OCI-LY1 (cell line): Measurements from ENCODE around the gene TRAK1.

Source experiments
- EZH2 ChIP-seq: fragments of 200-600 bp; sonication (generic), shearing (Covaris generic); IDR thresholded peaks from 2 replicates; pipeline ENCODE4 v1.8.0; 2017; ENCODE audit warnings: borderline replicate concordance, mixed run types, mild to moderate bottlenecking, antibody characterized with exemption, low read length, moderate library complexity, mixed read lengths
- TF ChIP-seq, protein P1 (sequence below): fragments of 200-600 bp; sonication (generic), shearing (Covaris generic); IDR thresholded peaks from 2 replicates; pipeline ENCODE4 v1.5.1; 2017; ENCODE audit warnings: mild to moderate bottlenecking, antibody characterized with exemption, low read length, moderate library complexity, mixed read lengths

DNA sequence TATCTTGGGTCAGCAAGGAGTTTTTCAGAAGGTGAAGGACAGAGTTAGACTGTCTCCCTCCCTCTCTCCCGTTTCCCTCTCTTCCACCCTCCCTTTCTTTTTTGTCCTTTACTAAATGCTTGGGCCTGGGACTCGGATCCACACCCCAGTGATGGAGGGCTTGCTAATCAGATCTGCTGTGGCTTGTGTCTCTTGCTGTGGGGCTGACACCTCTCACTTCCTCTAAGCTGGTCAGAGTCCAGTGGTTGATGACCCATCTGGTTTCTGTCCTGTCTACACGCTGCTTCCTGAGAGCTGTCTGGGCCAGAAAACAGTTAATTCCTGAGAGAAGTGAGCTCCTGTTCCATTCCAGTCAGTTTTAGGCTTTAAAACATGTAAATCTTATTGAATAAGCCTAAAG, 849 bp downstream of the TRAK1 start:
- TF ChIP-seq, protein P1, sequence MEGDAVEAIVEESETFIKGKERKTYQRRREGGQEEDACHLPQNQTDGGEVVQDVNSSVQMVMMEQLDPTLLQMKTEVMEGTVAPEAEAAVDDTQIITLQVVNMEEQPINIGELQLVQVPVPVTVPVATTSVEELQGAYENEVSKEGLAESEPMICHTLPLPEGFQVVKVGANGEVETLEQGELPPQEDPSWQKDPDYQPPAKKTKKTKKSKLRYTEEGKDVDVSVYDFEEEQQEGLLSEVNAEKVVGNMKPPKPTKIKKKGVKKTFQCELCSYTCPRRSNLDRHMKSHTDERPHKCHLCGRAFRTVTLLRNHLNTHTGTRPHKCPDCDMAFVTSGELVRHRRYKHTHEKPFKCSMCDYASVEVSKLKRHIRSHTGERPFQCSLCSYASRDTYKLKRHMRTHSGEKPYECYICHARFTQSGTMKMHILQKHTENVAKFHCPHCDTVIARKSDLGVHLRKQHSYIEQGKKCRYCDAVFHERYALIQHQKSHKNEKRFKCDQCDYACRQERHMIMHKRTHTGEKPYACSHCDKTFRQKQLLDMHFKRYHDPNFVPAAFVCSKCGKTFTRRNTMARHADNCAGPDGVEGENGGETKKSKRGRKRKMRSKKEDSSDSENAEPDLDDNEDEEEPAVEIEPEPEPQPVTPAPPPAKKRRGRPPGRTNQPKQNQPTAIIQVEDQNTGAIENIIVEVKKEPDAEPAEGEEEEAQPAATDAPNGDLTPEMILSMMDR, result no peak
- no peak for TF ChIP-seq EZH2
